ENCODE measurements around the gene LTA. TPM values are rescaled to one million over a fixed set of nuclear protein-coding genes. Genes with fewer than 3 reads are reported as not detected.

Gene LTA
- total RNA-seq, 1 experiment from 2014 or later, result not detected

DNA sequence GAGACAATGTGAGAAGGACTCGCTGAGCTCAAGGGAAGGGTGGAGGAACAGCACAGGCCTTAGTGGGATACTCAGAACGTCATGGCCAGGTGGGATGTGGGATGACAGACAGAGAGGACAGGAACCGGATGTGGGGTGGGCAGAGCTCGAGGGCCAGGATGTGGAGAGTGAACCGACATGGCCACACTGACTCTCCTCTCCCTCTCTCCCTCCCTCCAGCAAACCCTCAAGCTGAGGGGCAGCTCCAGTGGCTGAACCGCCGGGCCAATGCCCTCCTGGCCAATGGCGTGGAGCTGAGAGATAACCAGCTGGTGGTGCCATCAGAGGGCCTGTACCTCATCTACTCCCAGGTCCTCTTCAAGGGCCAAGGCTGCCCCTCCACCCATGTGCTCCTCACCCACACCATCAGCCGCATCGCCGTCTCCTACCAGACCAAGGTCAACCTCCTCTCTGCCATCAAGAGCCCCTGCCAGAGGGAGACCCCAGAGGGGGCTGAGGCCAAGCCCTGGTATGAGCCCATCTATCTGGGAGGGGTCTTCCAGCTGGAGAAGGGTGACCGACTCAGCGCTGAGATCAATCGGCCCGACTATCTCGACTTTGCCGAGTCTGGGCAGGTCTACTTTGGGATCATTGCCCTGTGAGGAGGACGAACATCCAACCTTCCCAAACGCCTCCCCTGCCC, 4.9 kb downstream of the LTA start:
- no peak overlapping the region for H3K4me3 ChIP-seq (ENCODE audit: low read depth, low read length)
- H3K9me3 Mint-ChIP-seq (ENCODE audit: unreplicated experiment), result no peaks in the 10 kb centered on the region

DNA sequence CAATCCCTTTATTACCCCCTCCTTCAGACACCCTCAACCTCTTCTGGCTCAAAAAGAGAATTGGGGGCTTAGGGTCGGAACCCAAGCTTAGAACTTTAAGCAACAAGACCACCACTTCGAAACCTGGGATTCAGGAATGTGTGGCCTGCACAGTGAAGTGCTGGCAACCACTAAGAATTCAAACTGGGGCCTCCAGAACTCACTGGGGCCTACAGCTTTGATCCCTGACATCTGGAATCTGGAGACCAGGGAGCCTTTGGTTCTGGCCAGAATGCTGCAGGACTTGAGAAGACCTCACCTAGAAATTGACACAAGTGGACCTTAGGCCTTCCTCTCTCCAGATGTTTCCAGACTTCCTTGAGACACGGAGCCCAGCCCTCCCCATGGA, 5.5 kb downstream of the LTA start:
- Mint-ChIP-seq H3K36me3 (ENCODE audit: insufficient read depth, unreplicated experiment) (peaks cover 5% of the 10 kb centered on the region), H3K4me1 (ENCODE audit: low read depth, unreplicated experiment) (peaks cover 31% of the 10 kb centered on the region), H3K27me3 (ENCODE audit: insufficient read depth, unreplicated experiment) (no peaks in the 10 kb centered on the region), H3K4me3 (ENCODE audit: unreplicated experiment) (no peak overlapping the region), H3K9me3 (ENCODE audit: unreplicated experiment) (no peaks in the 10 kb centered on the region), H3K27ac (ENCODE audit: unreplicated experiment) (no peak overlapping the region)
- peaks cover 14% of the 10 kb centered on the region for H3K4me1 ChIP-seq
- no peak overlapping the region for H3K4me3 ChIP-seq (ENCODE audit: low read depth, low read length)
- H3K27me3 ChIP-seq (replicated peaks; ENCODE audit: control insufficient read depth, insufficient read depth, low read length), result no peaks in the 10 kb centered on the region
- no peak for DNase-seq
- TF ChIP-seq, protein P1, sequence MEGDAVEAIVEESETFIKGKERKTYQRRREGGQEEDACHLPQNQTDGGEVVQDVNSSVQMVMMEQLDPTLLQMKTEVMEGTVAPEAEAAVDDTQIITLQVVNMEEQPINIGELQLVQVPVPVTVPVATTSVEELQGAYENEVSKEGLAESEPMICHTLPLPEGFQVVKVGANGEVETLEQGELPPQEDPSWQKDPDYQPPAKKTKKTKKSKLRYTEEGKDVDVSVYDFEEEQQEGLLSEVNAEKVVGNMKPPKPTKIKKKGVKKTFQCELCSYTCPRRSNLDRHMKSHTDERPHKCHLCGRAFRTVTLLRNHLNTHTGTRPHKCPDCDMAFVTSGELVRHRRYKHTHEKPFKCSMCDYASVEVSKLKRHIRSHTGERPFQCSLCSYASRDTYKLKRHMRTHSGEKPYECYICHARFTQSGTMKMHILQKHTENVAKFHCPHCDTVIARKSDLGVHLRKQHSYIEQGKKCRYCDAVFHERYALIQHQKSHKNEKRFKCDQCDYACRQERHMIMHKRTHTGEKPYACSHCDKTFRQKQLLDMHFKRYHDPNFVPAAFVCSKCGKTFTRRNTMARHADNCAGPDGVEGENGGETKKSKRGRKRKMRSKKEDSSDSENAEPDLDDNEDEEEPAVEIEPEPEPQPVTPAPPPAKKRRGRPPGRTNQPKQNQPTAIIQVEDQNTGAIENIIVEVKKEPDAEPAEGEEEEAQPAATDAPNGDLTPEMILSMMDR (IDR thresholded peaks at IDR 0.05; ENCODE audit: insufficient read depth in 1 of 2, low read depth in 1 of 2, low read length in 1 of 2, severe bottlenecking in 1 of 2, unreplicated experiment in 1 of 2), result no peak
- ChIA-PET CTCF (interaction anchor here (0.6 to 1.1 kb wide), 2 partner anchors 19 to 198 kb away, joined by 3 to 5 read pairs; no protein-coding TSS in a partner anchor), POLR2A (no interaction called here)
- BruUV-seq (replicated peaks), result no TSS peak
- intact Hi-C loops (cut with micrococcal nuclease; ENCODE audit: unreplicated experiment), result no loop called here
- H3K9me3 ChIP-seq, result no peaks in the 10 kb centered on the region
- no peaks in the 10 kb centered on the region for H3K36me3 ChIP-seq (ENCODE audit: control insufficient read depth, insufficient read depth, low read length)

More for the DNA sequence above, 4.9 kb downstream of the LTA start:
- DNase-seq, result no peak
- Mint-ChIP-seq H3K4me3 (ENCODE audit: unreplicated experiment) (no peak overlapping the region), H3K27me3 (ENCODE audit: insufficient read depth, unreplicated experiment) (no peaks in the 10 kb centered on the region), H3K27ac (ENCODE audit: unreplicated experiment) (no peak overlapping the region), H3K36me3 (ENCODE audit: insufficient read depth, unreplicated experiment) (peaks cover 5% of the 10 kb centered on the region), H3K4me1 (ENCODE audit: low read depth, unreplicated experiment) (peaks cover 29% of the 10 kb centered on the region)
- ChIA-PET POLR2A (no interaction called here), CTCF (interaction anchor here (1.1 kb wide), 1 partner anchor 19 kb away, joined by 3 read pairs; no protein-coding TSS in a partner anchor)
- Histone ChIP-seq H3K4me1 (peaks cover 14% of the 10 kb centered on the region), H3K36me3 (ENCODE audit: control insufficient read depth, insufficient read depth, low read length) (no peaks in the 10 kb centered on the region), H3K9me3 (no peaks in the 10 kb centered on the region), H3K27me3 (replicated peaks; ENCODE audit: control insufficient read depth, insufficient read depth, low read length) (no peaks in the 10 kb centered on the region)
- TF ChIP-seq, protein P1 (IDR thresholded peaks at IDR 0.05; ENCODE audit: insufficient read depth in 1 of 2, low read depth in 1 of 2, low read length in 1 of 2, severe bottlenecking in 1 of 2, unreplicated experiment in 1 of 2), result no peak
- no TSS peak for BruUV-seq (replicated peaks)
- intact Hi-C loops (cut with micrococcal nuclease; ENCODE audit: unreplicated experiment), result no loop called here

DNA sequence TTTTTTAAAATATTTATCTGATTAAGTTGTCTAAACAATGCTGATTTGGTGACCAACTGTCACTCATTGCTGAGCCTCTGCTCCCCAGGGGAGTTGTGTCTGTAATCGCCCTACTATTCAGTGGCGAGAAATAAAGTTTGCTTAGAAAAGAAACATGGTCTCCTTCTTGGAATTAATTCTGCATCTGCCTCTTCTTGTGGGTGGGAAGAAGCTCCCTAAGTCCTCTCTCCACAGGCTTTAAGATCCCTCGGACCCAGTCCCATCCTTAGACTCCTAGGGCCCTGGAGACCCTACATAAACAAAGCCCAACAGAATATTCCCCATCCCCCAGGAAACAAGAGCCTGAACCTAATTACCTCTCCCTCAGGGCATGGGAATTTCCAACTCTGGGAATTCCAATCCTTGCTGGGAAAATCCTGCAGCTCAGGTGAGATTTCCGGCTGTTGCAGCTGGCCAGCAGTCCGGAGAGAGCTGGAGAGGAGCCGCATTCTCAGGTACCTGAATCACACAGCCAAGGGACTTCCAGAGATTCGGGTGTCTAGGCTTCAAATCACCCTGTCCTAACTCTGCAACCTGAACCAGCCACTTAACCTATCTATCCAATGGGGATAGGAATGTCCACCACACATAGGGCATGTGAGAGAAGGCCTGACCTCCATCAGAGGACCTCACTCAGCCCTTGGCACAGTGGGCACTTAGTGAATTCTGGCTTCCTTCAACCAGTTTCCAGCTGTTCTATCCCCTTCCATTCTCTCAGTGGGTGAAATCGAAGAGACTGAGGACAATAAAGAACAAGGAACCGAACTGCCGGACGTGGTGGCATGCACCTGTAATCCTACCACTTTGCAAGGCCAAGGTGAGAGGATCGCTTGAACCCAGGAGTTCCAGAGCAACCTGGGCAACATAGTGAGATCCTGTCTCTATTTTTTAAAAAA, 6.4 kb downstream of the LTA start:
- no peaks in the 10 kb centered on the region for H3K27me3 Mint-ChIP-seq (ENCODE audit: insufficient read depth, unreplicated experiment)
- intact Hi-C loops (cut with micrococcal nuclease; ENCODE audit: unreplicated experiment), result no loop called here
- no peak for DNase-seq

More for the DNA sequence above, 6.4 kb downstream of the LTA start:
- H3K4me3 Mint-ChIP-seq (ENCODE audit: unreplicated experiment), result no peak overlapping the region
- H3K36me3 Mint-ChIP-seq (ENCODE audit: insufficient read depth, unreplicated experiment), result peaks cover 5% of the 10 kb centered on the region
- H3K27ac Mint-ChIP-seq (ENCODE audit: unreplicated experiment), result no peak overlapping the region
- H3K9me3 ChIP-seq, result no peaks in the 10 kb centered on the region
- H3K4me3 ChIP-seq (ENCODE audit: low read depth, low read length), result no peak overlapping the region
- H3K36me3 ChIP-seq (ENCODE audit: control insufficient read depth, insufficient read depth, low read length), result no peaks in the 10 kb centered on the region
- no peaks in the 10 kb centered on the region for H3K9me3 Mint-ChIP-seq (ENCODE audit: unreplicated experiment)
- peaks cover 11% of the 10 kb centered on the region for H3K4me1 ChIP-seq
- POLR2A ChIA-PET, result no interaction called here
- BruUV-seq (replicated peaks), result no TSS peak
- no peaks in the 10 kb centered on the region for H3K27me3 ChIP-seq (replicated peaks; ENCODE audit: control insufficient read depth, insufficient read depth, low read length)
- peaks cover 27% of the 10 kb centered on the region for H3K4me1 Mint-ChIP-seq (ENCODE audit: low read depth, unreplicated experiment)
- CTCF ChIA-PET, result interaction anchor here (0.6 kb wide), 1 partner anchor 197 kb away, joined by 5 read pairs; no protein-coding TSS in a partner anchor
- TF ChIP-seq, protein P1 (IDR thresholded peaks at IDR 0.05; ENCODE audit: insufficient read depth in 1 of 2, low read depth in 1 of 2, low read length in 1 of 2, severe bottlenecking in 1 of 2, unreplicated experiment in 1 of 2), result no peak
